Placental epithelial cell (primary cell): ENCODE results near the gene SNX21. TPM values are rescaled to one million over a fixed set of nuclear protein-coding genes. Genes with fewer than 3 reads are reported as not detected.

Experiments
- total RNA-seq: library from RNA; depleted of rRNA; stranded (reverse); fragments of >200 nt; gene quantifications from 2 replicates; pipeline ENCODE4 v1.2.3, GENCODE V29; 2012

SNX21 gene
- total RNA-seq = 61.6 and 65.1 TPM in 2 replicates

DNA sequence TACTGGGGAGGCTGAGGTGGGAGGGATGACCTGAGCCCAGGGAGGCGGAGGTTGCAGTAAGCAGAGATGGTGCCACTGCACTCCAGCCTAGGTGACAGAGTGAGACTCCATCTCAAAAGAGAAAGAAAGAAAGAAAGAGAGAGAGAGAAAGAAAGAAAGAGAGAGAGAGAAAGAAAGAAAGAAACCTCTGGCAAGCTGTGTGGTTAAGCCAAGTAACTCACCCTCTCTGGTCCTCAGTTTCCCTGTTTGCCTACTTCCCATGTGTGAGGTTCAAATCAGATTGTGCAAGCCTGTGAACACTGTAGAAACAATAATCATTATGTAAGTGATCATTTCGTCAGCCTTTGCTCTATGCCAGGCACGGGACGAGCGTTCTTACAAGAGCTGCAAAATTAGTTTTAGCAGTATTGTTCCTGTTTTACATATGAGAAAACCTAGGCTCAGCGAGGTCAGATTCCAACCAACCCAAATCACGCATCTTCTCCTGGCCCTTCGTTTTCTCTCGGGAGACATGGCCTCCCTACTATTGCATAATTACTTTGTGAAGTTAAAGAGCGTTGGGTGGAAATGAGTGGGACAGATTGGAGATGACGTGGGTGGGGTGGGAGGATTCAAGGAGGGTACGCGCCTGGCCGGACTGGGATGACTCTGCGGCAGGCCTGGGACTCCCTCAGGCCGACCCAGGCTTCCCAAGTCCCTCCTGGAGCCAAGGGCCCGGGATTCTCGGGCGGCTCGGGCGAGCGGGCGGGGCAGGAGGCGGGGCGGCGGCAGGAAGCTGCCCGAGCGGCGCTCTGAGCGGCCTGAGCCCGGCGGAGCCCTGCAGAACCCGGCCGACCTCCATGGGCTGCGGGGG lies at the start of gene SNX21:
Gene SNX21 (plus strand): TSS at position 770 of the 853 bp plus-strand sequence. CDS start 121 bp downstream, outside the sequence.

GRCh38 chr20:45812157-45813005 lies 21.2 kb upstream of the SNX21 start, which contains the start of gene UBE2C:
Gene UBE2C (plus strand): TSS chr20:45812644. CDS start chr20:45812696, 52 bp downstream.

GRCh38 chr20:45827030-45827652 lies 6.5 kb upstream of the SNX21 start, which contains the start of gene TNNC2:
Gene TNNC2 (minus strand): TSS chr20:45827312. CDS start chr20:45827248, 64 bp downstream.

GRCh38 chr20:45857114-45857881 lies 23.7 kb downstream of the SNX21 start, which contains the start of the genes ACOT8 and ZSWIM3:
Gene ACOT8 (minus strand): TSS chr20:45857392. CDS start chr20:45857315, 77 bp downstream.
Gene ZSWIM3 (plus strand): TSS chr20:45857614. CDS start chr20:45857826, 212 bp downstream.

DNA sequence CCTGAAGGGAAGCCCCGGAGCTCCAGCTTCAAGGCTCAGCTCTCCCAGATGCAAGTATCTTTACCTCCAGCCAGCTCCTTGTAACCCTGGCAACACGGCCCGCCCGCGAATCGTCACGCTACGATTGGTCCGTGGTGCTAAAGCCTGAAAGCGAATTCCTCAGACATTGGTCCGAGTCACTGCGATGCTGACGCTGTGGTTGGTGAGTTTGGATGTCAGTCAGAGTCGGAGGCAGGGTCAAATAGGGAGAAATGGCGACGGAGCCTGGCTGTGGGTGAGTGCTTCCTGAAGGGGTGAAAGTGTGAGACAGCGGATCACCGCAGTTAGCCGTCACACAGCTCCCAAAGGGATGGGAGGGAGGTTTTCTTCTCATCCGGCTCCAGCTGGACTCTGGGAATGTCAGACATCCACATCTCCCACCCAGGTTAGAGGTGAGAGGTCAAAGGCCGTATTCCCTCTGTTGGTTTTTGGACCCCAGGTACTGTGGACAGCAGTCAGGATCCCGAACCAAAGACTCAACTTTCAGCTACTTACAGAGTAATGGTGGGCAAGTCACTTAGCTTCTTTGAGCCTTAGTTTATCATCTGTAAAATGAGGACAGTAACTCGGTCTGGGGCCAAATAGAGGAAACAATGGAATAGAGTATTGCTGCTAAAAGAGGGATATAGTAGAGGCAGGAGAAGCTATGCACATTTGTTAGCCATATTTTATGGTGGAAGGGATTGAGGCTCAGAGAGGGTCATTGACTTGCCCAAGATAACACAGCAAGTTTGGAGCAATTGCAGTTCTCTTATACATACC lies 47.6 kb downstream of the SNX21 start, which contains the start of gene ZSWIM1:
Gene ZSWIM1 (plus strand): TSS at position 240 of the 801 bp plus-strand sequence. CDS start 1,366 bp downstream, outside the sequence.

GRCh38 chr20:45887346-45887715 lies 53.7 kb downstream of the SNX21 start, which contains the start of gene SPATA25:
Gene SPATA25 (minus strand): TSS chr20:45887622. CDS start chr20:45887590, 32 bp downstream.

GRCh38 chr20:45890985-45891983 lies 57.7 kb downstream of the SNX21 start, which contains the start of the genes CTSA and NEURL2:
Gene CTSA (plus strand): TSS chr20:45891335. CDS start chr20:45891569, 234 bp downstream.
Gene NEURL2 (minus strand): TSS chr20:45891208. CDS start chr20:45890991, 217 bp downstream.

Other genes with a start within 250 kb of the SNX21 start
- gene WFDC10A, start 204.1 kb upstream of the SNX21 start, total RNA-seq = 0.39 TPM in 1 of 2 replicates, not detected in the other
- not detected in 2 replicates for gene WFDC9, start 202.5 kb upstream of the SNX21 start, total RNA-seq
- not detected in 2 replicates for gene WFDC11, start 163.6 kb upstream of the SNX21 start, total RNA-seq
- gene WFDC13, start 131.8 kb upstream of the SNX21 start, total RNA-seq = not detected in 2 replicates
- gene WFDC10B, start 128.8 kb upstream of the SNX21 start, total RNA-seq = not detected in 2 replicates
- gene SPINT4, start 111.5 kb upstream of the SNX21 start, total RNA-seq = not detected in 2 replicates
- gene WFDC3, start 41.9 kb upstream of the SNX21 start, total RNA-seq = not detected in 2 replicates
- gene DNTTIP1, start 41.8 kb upstream of the SNX21 start, total RNA-seq = 11.0 and 11.7 TPM in 2 replicates
- gene UBE2C, start 21.2 kb upstream of the SNX21 start, total RNA-seq = 3.9 and 16.9 TPM in 2 replicates
- gene TNNC2, start 6.5 kb upstream of the SNX21 start, total RNA-seq = not detected in 2 replicates
- 34.5 and 38.5 TPM in 2 replicates for gene ACOT8, start 23.6 kb downstream of the SNX21 start, total RNA-seq
- 5.5 and 8.4 TPM in 2 replicates for gene ZSWIM3, start 23.8 kb downstream of the SNX21 start, total RNA-seq
- 10.2 and 17.5 TPM in 2 replicates for gene ZSWIM1, start 47.4 kb downstream of the SNX21 start, total RNA-seq
- 0.98 and 2.0 TPM in 2 replicates for gene SPATA25, start 53.8 kb downstream of the SNX21 start, total RNA-seq
- gene NEURL2, start 57.4 kb downstream of the SNX21 start, total RNA-seq = 2.9 and 3.5 TPM in 2 replicates
- gene CTSA, start 57.5 kb downstream of the SNX21 start, total RNA-seq = 38.4 and 66.0 TPM in 2 replicates
- 4.4 and 9.4 TPM in 2 replicates for gene PLTP, start 78.4 kb downstream of the SNX21 start, total RNA-seq
- 20.0 and 24.0 TPM in 2 replicates for gene PCIF1, start 100.9 kb downstream of the SNX21 start, total RNA-seq
- gene ZNF335, start 138.4 kb downstream of the SNX21 start, total RNA-seq = 26.6 and 29.1 TPM in 2 replicates
- gene MMP9, start 175.1 kb downstream of the SNX21 start, total RNA-seq = 0.87 and 1.2 TPM in 2 replicates
- gene SLC12A5, start 195.4 kb downstream of the SNX21 start, total RNA-seq = 0.33 and 2.0 TPM in 2 replicates